ENCODE measurements around the gene GTF2F1.

DNA sequence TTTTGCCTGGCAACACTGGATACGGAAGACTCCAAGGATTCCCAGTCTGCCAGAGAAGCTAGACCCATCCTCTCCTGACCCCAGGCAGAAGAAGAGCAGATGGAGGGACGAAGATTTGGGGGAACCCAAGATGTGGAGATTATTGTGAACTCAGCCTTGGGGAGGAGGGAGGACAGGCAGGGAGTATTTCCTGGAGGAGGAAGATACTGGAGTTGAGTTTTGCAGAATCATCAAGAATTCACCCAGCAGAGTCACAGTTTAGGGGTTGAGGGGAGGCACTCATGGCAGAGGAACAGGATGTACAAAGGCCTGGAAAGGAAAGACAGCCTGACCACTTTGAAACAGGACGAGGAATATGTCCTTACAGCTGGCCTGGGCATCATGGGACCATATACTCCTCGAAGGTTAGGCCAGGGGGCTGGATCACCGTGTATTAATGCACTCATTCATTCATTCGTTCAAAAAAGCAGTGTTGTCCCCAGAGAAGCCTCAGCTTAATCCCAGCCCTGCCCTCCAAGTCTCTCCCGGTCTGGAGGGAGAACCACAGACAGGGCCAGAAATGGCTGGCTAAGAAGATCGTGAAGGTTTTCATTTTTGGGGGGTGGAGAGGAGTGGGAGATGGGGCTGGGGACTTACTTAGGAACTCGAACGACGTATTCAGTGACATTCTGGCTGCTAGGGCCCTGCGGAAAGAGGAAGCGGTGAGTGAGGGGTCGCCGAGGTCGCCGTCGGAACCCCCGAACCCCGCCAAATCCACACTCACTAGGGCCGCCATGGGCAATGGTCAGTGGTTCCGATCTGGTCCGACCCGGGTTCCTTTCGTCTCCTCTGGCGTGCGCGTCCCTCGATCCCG is 517 bp downstream of the GTF2F1 start:
- TF ChIP-seq POLR2AphosphoS5 (IDR thresholded peaks at IDR 0.05; ENCODE audit: low read depth, low read length) (no peak), CHD2 (IDR thresholded peaks at IDR 0.05; ENCODE audit: low read length, partially characterized antibody) (no peak), RCOR1 (IDR thresholded peaks at IDR 0.05; ENCODE audit: low read length) (no peak), YY1 (IDR thresholded peaks at IDR 0.05; ENCODE audit: low read depth) (no peak), CTCF (IDR thresholded peaks at IDR 0.05) (no peak), EP300 (IDR thresholded peaks at IDR 0.05; ENCODE audit: borderline replicate concordance in 1 of 2, low read depth in 1 of 2, low read length in 1 of 2) (no peak), SIN3A (IDR thresholded peaks at IDR 0.05; ENCODE audit: borderline replicate concordance, low read depth, low read length) (no peak), RAD21 (IDR thresholded peaks at IDR 0.05; ENCODE audit: low read length) (no peak)
- TF ChIP-seq, protein P1, sequence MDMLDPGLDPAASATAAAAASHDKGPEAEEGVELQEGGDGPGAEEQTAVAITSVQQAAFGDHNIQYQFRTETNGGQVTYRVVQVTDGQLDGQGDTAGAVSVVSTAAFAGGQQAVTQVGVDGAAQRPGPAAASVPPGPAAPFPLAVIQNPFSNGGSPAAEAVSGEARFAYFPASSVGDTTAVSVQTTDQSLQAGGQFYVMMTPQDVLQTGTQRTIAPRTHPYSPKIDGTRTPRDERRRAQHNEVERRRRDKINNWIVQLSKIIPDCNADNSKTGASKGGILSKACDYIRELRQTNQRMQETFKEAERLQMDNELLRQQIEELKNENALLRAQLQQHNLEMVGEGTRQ (IDR thresholded peaks at IDR 0.05; ENCODE audit: borderline replicate concordance, low read depth, low read length) = no peak
- TF ChIP-seq, protein P2, sequence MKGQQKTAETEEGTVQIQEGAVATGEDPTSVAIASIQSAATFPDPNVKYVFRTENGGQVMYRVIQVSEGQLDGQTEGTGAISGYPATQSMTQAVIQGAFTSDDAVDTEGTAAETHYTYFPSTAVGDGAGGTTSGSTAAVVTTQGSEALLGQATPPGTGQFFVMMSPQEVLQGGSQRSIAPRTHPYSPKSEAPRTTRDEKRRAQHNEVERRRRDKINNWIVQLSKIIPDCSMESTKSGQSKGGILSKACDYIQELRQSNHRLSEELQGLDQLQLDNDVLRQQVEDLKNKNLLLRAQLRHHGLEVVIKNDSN (IDR thresholded peaks at IDR 0.05; ENCODE audit: borderline replicate concordance, low read depth) = no peak
